Nephron progenitor cell (in vitro differentiated cells): Measurements from ENCODE around the gene UGT2A1.

ENCODE experiments used
- DNase-seq: peaks from one replicate; pipeline ENCODE4 v3.0.0; 2021
- H3K27ac Mint-ChIP-seq: 2 replicates; pipeline ENCODE4 v1.8.0; 2021; ENCODE audit warnings: mild to moderate bottlenecking, moderate library complexity, mixed read lengths
- H3K27me3 Mint-ChIP-seq: 2 replicates; pipeline ENCODE4 v1.8.0; 2021; ENCODE audit warnings: mild to moderate bottlenecking, low read depth, mixed read lengths; ENCODE audit not compliant: poor library complexity
- H3K36me3 Mint-ChIP-seq: 2 replicates; pipeline ENCODE4 v1.8.0; 2021; ENCODE audit warnings: low read depth, mixed read lengths
- H3K4me1 Mint-ChIP-seq: 2 replicates; pipeline ENCODE4 v1.8.0; 2021; ENCODE audit warnings: mixed read lengths
- H3K4me3 Mint-ChIP-seq: 2 replicates; pipeline ENCODE4 v1.8.0; 2021; ENCODE audit warnings: mild to moderate bottlenecking, moderate library complexity, mixed read lengths
- H3K9me3 Mint-ChIP-seq: 2 replicates; pipeline ENCODE4 v1.8.0; 2021; ENCODE audit warnings: mild to moderate bottlenecking, moderate library complexity, mixed read lengths
- CTCF ChIP-seq: fragments of 200-600 bp; sonication (generic); IDR thresholded peaks from 2 replicates; pipeline ENCODE4 v1.5.0; 2021; ENCODE audit warnings: antibody characterized with exemption

UGT2A1 gene

GRCh38 chr4:69546134-69546765 lies 106.8 kb downstream of the UGT2A1 start:
- no peak overlapping the region for H3K4me3 Mint-ChIP-seq
- H3K4me1 Mint-ChIP-seq = peaks cover 18% of the 10 kb centered on the region
- no peaks in the 10 kb centered on the region for H3K36me3 Mint-ChIP-seq
- no peak for DNase-seq
- peaks cover 3% of the 10 kb centered on the region for H3K27me3 Mint-ChIP-seq
- H3K27ac Mint-ChIP-seq = peak overlapping the region; percentile 78
- H3K9me3 Mint-ChIP-seq = no peaks in the 10 kb centered on the region
- TF ChIP-seq CTCF = no peak
